ENCODE results near the gene CLN6. TPM values are rescaled to one million over a fixed set of nuclear protein-coding genes. Genes with fewer than 3 reads are reported as not detected.

Gene CLN6
- total RNA-seq, 1 experiment from 2014 or later: 31.4 TPM

- Mint-ChIP-seq H3K27ac (ENCODE audit: low read depth, unreplicated experiment) (no peak overlapping the region), H3K4me3 (ENCODE audit: unreplicated experiment) (no peak overlapping the region), H3K9me3 (ENCODE audit: unreplicated experiment) (no peaks in the 10 kb centered on the region), H3K36me3 (ENCODE audit: insufficient read depth, unreplicated experiment) (peaks cover 6% of the 10 kb centered on the region), H3K27me3 (ENCODE audit: insufficient read depth, unreplicated experiment) (no peaks in the 10 kb centered on the region), H3K4me1 (ENCODE audit: insufficient read depth, unreplicated experiment) (peaks cover 13% of the 10 kb centered on the region)
- intact Hi-C loops (cut with micrococcal nuclease): no loop called here
- ChIA-PET CTCF (interaction anchor here (0.7 to 1.2 kb wide), 5 partner anchors 11 to 39 kb away, joined by 3 to 6 read pairs (median 4); no protein-coding TSS in a partner anchor), POLR2A (interaction anchor here (0.6 to 6.3 kb wide), 10 partner anchors 10 to 612 kb away, joined by 3 to 120 read pairs (median 6); partner anchors contain the start of gene FEM1B)
- no peak for DNase-seq (ENCODE audit: unreplicated experiment)
- TF ChIP-seq, protein P1, sequence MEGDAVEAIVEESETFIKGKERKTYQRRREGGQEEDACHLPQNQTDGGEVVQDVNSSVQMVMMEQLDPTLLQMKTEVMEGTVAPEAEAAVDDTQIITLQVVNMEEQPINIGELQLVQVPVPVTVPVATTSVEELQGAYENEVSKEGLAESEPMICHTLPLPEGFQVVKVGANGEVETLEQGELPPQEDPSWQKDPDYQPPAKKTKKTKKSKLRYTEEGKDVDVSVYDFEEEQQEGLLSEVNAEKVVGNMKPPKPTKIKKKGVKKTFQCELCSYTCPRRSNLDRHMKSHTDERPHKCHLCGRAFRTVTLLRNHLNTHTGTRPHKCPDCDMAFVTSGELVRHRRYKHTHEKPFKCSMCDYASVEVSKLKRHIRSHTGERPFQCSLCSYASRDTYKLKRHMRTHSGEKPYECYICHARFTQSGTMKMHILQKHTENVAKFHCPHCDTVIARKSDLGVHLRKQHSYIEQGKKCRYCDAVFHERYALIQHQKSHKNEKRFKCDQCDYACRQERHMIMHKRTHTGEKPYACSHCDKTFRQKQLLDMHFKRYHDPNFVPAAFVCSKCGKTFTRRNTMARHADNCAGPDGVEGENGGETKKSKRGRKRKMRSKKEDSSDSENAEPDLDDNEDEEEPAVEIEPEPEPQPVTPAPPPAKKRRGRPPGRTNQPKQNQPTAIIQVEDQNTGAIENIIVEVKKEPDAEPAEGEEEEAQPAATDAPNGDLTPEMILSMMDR (IDR thresholded peaks at IDR 0.05; ENCODE audit: unreplicated experiment): no peak
- no TSS peak for BruUV-seq (replicated peaks)
Measured at GRCh38 chr15:68264282-68264681, 34.8 kb upstream of the CLN6 start.

- H3K4me3 Mint-ChIP-seq (ENCODE audit: unreplicated experiment): no peak overlapping the region
- no peaks in the 10 kb centered on the region for H3K9me3 Mint-ChIP-seq (ENCODE audit: unreplicated experiment)
- no peak overlapping the region for H3K27ac Mint-ChIP-seq (ENCODE audit: low read depth, unreplicated experiment)
- DNase-seq (ENCODE audit: unreplicated experiment): no peak
- H3K36me3 Mint-ChIP-seq (ENCODE audit: insufficient read depth, unreplicated experiment): no peaks in the 10 kb centered on the region
- CTCF ChIA-PET: interaction anchor here (0.5 to 1.0 kb wide), 3 partner anchors 9 to 43 kb away, joined by 3 to 5 read pairs (median 4); no protein-coding TSS in a partner anchor
- TF ChIP-seq, protein P1 (IDR thresholded peaks at IDR 0.05; ENCODE audit: unreplicated experiment): no peak
- H3K4me1 Mint-ChIP-seq (ENCODE audit: insufficient read depth, unreplicated experiment): peaks cover 8% of the 10 kb centered on the region
- H3K27me3 Mint-ChIP-seq (ENCODE audit: insufficient read depth, unreplicated experiment): no peaks in the 10 kb centered on the region
- BruUV-seq (replicated peaks): no TSS peak
- intact Hi-C loops (cut with micrococcal nuclease): no loop called here
- POLR2A ChIA-PET: interaction anchor here (0.6 to 6.3 kb wide), 5 partner anchors 8 to 102 kb away, joined by 3 to 120 read pairs (median 4); partner anchors contain the start of gene FEM1B
Measured at GRCh38 chr15:68262514-68263356, 33.2 kb upstream of the CLN6 start.

GRCh38 chr15:68261980-68262379 is 32.5 kb upstream of the CLN6 start:
- TF ChIP-seq, protein P1 (IDR thresholded peaks at IDR 0.05; ENCODE audit: unreplicated experiment): no peak
- DNase-seq (ENCODE audit: unreplicated experiment): no peak
- no TSS peak for BruUV-seq (replicated peaks)
- Mint-ChIP-seq H3K4me3 (ENCODE audit: unreplicated experiment) (no peak overlapping the region), H3K27me3 (ENCODE audit: insufficient read depth, unreplicated experiment) (no peaks in the 10 kb centered on the region), H3K27ac (ENCODE audit: low read depth, unreplicated experiment) (no peak overlapping the region), H3K4me1 (ENCODE audit: insufficient read depth, unreplicated experiment) (peaks cover 5% of the 10 kb centered on the region), H3K36me3 (ENCODE audit: insufficient read depth, unreplicated experiment) (no peaks in the 10 kb centered on the region), H3K9me3 (ENCODE audit: unreplicated experiment) (no peaks in the 10 kb centered on the region)
- CTCF ChIA-PET: interaction anchor here (0.5 to 0.7 kb wide), 2 partner anchors 9 to 44 kb away, joined by 4 to 7 read pairs; no protein-coding TSS in a partner anchor
- intact Hi-C loops (cut with micrococcal nuclease): no loop called here
- POLR2A ChIA-PET: interaction anchor here (0.9 to 6.3 kb wide), 2 partner anchors 9 to 16 kb away, joined by 4 to 120 read pairs; partner anchors contain the start of gene FEM1B

GRCh38 chr15:68261241-68261640 is 31.7 kb upstream of the CLN6 start:
- H3K4me3 Mint-ChIP-seq (ENCODE audit: unreplicated experiment): no peak overlapping the region
- DNase-seq (ENCODE audit: unreplicated experiment): no peak
- CTCF ChIA-PET: interaction anchor here (0.7 kb wide), 1 partner anchor 45 kb away, joined by 7 read pairs; no protein-coding TSS in a partner anchor
- no TSS peak for BruUV-seq (replicated peaks)
- TF ChIP-seq, protein P1 (IDR thresholded peaks at IDR 0.05; ENCODE audit: unreplicated experiment): no peak
- H3K9me3 Mint-ChIP-seq (ENCODE audit: unreplicated experiment): no peaks in the 10 kb centered on the region
- no peak overlapping the region for H3K27ac Mint-ChIP-seq (ENCODE audit: low read depth, unreplicated experiment)
- H3K27me3 Mint-ChIP-seq (ENCODE audit: insufficient read depth, unreplicated experiment): no peaks in the 10 kb centered on the region
- POLR2A ChIA-PET: interaction anchor here (0.6 to 6.3 kb wide), 3 partner anchors 16 to 688 kb away, joined by 3 to 120 read pairs (median 3); partner anchors contain the start of gene FEM1B
- peaks cover 5% of the 10 kb centered on the region for H3K4me1 Mint-ChIP-seq (ENCODE audit: insufficient read depth, unreplicated experiment)
- H3K36me3 Mint-ChIP-seq (ENCODE audit: insufficient read depth, unreplicated experiment): no peaks in the 10 kb centered on the region
- intact Hi-C loops (cut with micrococcal nuclease): no loop called here
